DND-41 (cell line): ENCODE results near the gene NUMBL.

Experiments
- ATAC-seq: fragments of 200-7000 bp; cut with Tn5 transposase; 3 replicates; pipeline ENCODE4 v1.9.1; 2021; ENCODE audit warnings: low read depth; ENCODE audit not compliant: insufficient read depth
- DNase-seq: peaks from one replicate; pipeline ENCODE4 v3.0.0-alpha.2; 2020
- H2AFZ ChIP-seq: 2 replicates; pipeline ENCODE4 v1.6.0; 2012; ENCODE audit warnings: low read depth, low read length
- H3K27ac ChIP-seq: 2 replicates; pipeline ENCODE4 v1.5.1; 2012; ENCODE audit warnings: low read length, inconsistent platforms
- H3K27me3 ChIP-seq: fragments of 200-600 bp; sonication (generic); 2 replicates; pipeline ENCODE4 v1.6.0; 2012; ENCODE audit warnings: low read length, mild to moderate bottlenecking, inconsistent platforms; ENCODE audit not compliant: insufficient read depth, poor library complexity
- H3K36me3 ChIP-seq: 2 replicates; pipeline ENCODE4 v1.5.1; 2012; ENCODE audit warnings: low read length, inconsistent platforms; ENCODE audit not compliant: insufficient read depth
- H3K4me1 ChIP-seq: 2 replicates; pipeline ENCODE4 v1.5.1; 2012; ENCODE audit warnings: mild to moderate bottlenecking, low read length; ENCODE audit not compliant: insufficient read depth
- H3K4me2 ChIP-seq: 2 replicates; pipeline ENCODE4 v1.6.0; 2012; ENCODE audit warnings: mild to moderate bottlenecking, moderate library complexity, low read length, inconsistent platforms; ENCODE audit not compliant: insufficient read depth
- H3K4me3 ChIP-seq, 2 experiments: fragments of 200-600 bp in 1 of 2; shearing (Covaris generic) in 1 of 2; 2 replicates each; pipeline ENCODE4 v1.5.1; 2012 to 2016; ENCODE audit warnings: inconsistent platforms in 2 of 2, low read length in 2 of 2, mild to moderate bottlenecking in 2 of 2, low read depth in 1 of 2, moderate library complexity in 1 of 2
- H3K79me2 ChIP-seq: 2 replicates; pipeline ENCODE4 v1.6.0; 2012; ENCODE audit warnings: low read length, inconsistent platforms; ENCODE audit not compliant: insufficient read depth
- H3K9ac ChIP-seq: 2 replicates; pipeline ENCODE4 v1.6.0; 2012; ENCODE audit warnings: low read depth, mild to moderate bottlenecking, inconsistent platforms, low read length, moderate library complexity
- H3K9me3 ChIP-seq: 2 replicates; pipeline ENCODE4 v1.5.1; 2012; ENCODE audit warnings: low read length, moderate library complexity, mild to moderate bottlenecking, inconsistent platforms; ENCODE audit not compliant: insufficient read depth, severe bottlenecking
- H4K20me1 ChIP-seq: 2 replicates; pipeline ENCODE4 v1.6.0; 2012; ENCODE audit warnings: low read length; ENCODE audit not compliant: insufficient read depth
- EZH2 ChIP-seq: IDR thresholded peaks from 3 replicates; pipeline ENCODE4 v1.6.1; 2012; ENCODE audit warnings: borderline replicate concordance, low read depth, mild to moderate bottlenecking, moderate library complexity, low read length, inconsistent platforms; ENCODE audit not compliant: severe bottlenecking
- TF ChIP-seq, protein P1 (sequence below): IDR thresholded peaks from 2 replicates; pipeline ENCODE4 v1.5.1; 2012; ENCODE audit warnings: borderline replicate concordance, low read length, moderate library complexity, mild to moderate bottlenecking; ENCODE audit not compliant: poor library complexity, severe bottlenecking; ENCODE audit errors: extremely low read depth

The NUMBL gene

DNA sequence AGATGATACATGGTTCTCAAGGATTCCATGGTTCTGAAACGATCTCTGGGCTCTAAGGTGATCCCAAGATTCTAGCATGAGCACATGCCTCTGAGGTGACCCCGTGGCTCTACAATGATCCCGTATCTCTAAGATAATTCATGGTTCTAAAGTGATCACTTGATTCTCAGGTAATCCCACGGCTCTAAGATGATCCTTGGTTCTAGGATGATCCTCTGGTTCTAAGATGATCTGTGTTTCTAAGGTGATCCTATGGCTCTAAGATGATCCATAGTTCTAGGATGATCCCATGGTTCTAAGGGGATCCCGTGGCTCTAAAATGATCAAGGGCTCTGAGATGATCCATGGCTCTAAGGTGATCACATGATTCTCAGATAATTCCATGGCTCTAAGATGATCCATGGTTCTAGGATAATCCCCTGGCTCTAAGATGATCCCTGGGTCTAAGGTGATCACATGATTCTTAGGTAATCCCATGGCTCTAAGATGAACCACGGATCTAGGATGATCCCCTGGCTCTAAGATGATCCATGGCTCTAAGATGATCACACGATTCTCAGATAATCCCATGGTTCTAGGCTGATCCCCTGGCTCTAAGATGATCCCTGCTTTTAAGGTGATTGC, 21.3 kb downstream of the NUMBL start:
- Histone ChIP-seq H3K27me3 (no peaks in the 10 kb centered on the region), H3K4me3 (no peak overlapping the region), H3K79me2 (no peaks in the 10 kb centered on the region), H2AFZ (no peak overlapping the region), H4K20me1 (no peaks in the 10 kb centered on the region), H3K4me2 (no peak overlapping the region), H3K9ac (no peak overlapping the region), H3K9me3 (peaks cover 5% of the 10 kb centered on the region), H3K36me3 (peaks cover 43% of the 10 kb centered on the region), H3K4me1 (no peaks in the 10 kb centered on the region), H3K27ac (no peak overlapping the region)
- no peak for DNase-seq
- TF ChIP-seq, protein P1, sequence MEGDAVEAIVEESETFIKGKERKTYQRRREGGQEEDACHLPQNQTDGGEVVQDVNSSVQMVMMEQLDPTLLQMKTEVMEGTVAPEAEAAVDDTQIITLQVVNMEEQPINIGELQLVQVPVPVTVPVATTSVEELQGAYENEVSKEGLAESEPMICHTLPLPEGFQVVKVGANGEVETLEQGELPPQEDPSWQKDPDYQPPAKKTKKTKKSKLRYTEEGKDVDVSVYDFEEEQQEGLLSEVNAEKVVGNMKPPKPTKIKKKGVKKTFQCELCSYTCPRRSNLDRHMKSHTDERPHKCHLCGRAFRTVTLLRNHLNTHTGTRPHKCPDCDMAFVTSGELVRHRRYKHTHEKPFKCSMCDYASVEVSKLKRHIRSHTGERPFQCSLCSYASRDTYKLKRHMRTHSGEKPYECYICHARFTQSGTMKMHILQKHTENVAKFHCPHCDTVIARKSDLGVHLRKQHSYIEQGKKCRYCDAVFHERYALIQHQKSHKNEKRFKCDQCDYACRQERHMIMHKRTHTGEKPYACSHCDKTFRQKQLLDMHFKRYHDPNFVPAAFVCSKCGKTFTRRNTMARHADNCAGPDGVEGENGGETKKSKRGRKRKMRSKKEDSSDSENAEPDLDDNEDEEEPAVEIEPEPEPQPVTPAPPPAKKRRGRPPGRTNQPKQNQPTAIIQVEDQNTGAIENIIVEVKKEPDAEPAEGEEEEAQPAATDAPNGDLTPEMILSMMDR: no peak
- no peak for TF ChIP-seq EZH2
- no peak for ATAC-seq

DNA sequence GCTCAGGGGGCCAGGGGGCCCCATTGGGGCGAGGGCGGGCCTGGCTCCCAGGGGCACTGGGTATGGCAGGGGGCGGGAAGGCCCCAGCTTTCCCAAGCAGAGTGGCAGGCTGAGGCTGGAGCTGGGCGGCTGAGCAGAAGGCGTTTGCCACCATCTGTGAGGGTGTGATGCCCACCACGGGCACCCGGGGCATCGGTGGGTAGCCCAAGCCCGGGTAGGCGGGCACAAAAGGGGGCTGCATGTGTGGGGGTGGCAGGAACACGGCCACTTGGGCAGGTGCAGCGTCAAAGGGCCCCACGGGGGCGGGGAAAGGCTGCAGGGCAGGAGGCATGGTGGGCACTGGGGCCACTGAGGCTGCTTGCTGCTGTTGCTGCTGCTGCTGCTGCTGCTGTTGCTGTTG, 22.8 kb downstream of the NUMBL start:
- ATAC-seq: no peak
- TF ChIP-seq EZH2: no peak
- TF ChIP-seq, protein P1: no peak
- Histone ChIP-seq H3K36me3 (peaks cover 34% of the 10 kb centered on the region), H3K4me1 (peaks cover 13% of the 10 kb centered on the region), H4K20me1 (no peaks in the 10 kb centered on the region), H3K27ac (no peak overlapping the region), H3K27me3 (no peaks in the 10 kb centered on the region), H3K4me3 (no peak overlapping the region), H3K9me3 (peaks cover 5% of the 10 kb centered on the region), H3K4me2 (no peak overlapping the region), H3K79me2 (no peaks in the 10 kb centered on the region), H2AFZ (no peak overlapping the region), H3K9ac (no peak overlapping the region)
- DNase-seq: no peak

DNA sequence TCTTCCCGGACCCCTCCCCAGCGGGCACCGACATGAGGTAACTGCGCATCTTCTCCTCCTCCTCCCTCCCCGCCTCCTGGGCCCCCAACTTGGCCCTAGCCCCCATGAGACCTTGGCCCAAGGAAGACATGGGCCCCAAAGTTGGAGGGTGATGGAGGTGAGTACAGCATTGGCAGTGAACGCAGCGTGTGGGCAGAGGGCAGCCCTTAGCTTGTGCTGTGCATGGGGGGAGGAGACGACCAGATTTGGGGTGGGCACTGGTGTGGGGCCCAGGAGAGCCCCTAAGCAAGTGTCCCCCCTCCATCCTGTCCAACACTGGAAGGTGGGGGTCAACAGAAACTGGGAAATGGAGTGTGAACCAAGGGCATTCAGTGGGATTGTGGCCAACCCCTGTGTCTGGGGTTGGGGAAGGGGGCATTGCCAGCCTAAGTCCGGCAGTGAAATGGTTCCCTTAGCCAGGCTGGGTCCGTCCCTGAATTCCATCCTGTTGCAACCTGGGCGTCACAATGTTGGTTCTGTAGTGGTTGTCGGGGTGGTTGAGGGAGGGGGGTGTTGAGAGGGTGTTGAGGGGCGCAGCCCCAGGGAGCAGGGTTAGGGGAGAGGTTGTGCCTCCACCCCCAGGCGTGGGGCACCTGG, 23.5 kb downstream of the NUMBL start:
- Histone ChIP-seq H3K79me2 (no peaks in the 10 kb centered on the region), H3K9me3 (peaks cover 5% of the 10 kb centered on the region), H4K20me1 (no peaks in the 10 kb centered on the region), H2AFZ (no peak overlapping the region), H3K27ac (no peak overlapping the region), H3K36me3 (peaks cover 27% of the 10 kb centered on the region), H3K27me3 (no peaks in the 10 kb centered on the region), H3K4me1 (peaks cover 18% of the 10 kb centered on the region), H3K4me3 (no peak overlapping the region), H3K9ac (no peak overlapping the region), H3K4me2 (no peak overlapping the region)
- DNase-seq (no peak), ATAC-seq (no peak)
- TF ChIP-seq, protein P1: no peak
- TF ChIP-seq EZH2: no peak
